ENCODE data around the gene COX6B2. TPM values are rescaled to one million over a fixed set of nuclear protein-coding genes. Genes with fewer than 3 reads are reported as not detected.

COX6B2 gene
- total RNA-seq, 1 experiment from 2014 or later: 5.6 TPM

- no TSS peak for BruUV-seq (replicated peaks)
- no peaks in the 10 kb centered on the region for H3K27me3 ChIP-seq (ENCODE audit: control insufficient read depth, insufficient read depth, low read length)
- no peak for DNase-seq (ENCODE audit: low read depth, low spot score)
- CTCF ChIA-PET: no interaction called here
- TF ChIP-seq CTCF (IDR thresholded peaks at IDR 0.05) (no peak), POLR2AphosphoS5 (IDR thresholded peaks at IDR 0.05; ENCODE audit: low read depth, low read length) (no peak), REST (IDR thresholded peaks at IDR 0.05; ENCODE audit: insufficient read depth in 1 of 2, low read depth in 2 of 2, low read length in 1 of 2) (no peak), SIN3A (IDR thresholded peaks at IDR 0.05; ENCODE audit: borderline replicate concordance, insufficient read depth, low read depth, low read length) (no peak), TCF7L2 (IDR thresholded peaks at IDR 0.05; ENCODE audit: low read depth, low read length) (no peak)
- peak within 1 kb of the TSS; percentile 42 to 70 for H3K4me3 ChIP-seq (ENCODE audit: low read depth in 2 of 2, low read length in 2 of 2)
- no peaks in the 10 kb centered on the region for H3K36me3 ChIP-seq (ENCODE audit: control insufficient read depth, insufficient read depth, low read length)
- in situ Hi-C loops (cut with HindIII; ENCODE audit: low pct_unique_long_range_greater_than_20kb, low sequenced_read_pairs): no loop called here
- intact Hi-C loops (cut with micrococcal nuclease; ENCODE audit: unreplicated experiment): loop anchor here (10.0 kb wide), 1 partner anchor 76 kb away; no protein-coding TSS in a partner anchor
- no peaks in the 10 kb centered on the region for H3K9me3 ChIP-seq (ENCODE audit: control insufficient read depth, insufficient read depth, low read depth, low read length)
- peak; percentile 9; the same call in 1 of the 2 replicates for ATAC-seq
- peaks cover 32% of the 10 kb centered on the region for H3K4me1 ChIP-seq (ENCODE audit: control insufficient read depth, insufficient read depth, low read length)
- POLR2A ChIA-PET: no interaction called here
- H3K27ac ChIP-seq (ENCODE audit: low read length): 0 out of 2 replicates have a peak within 1 kb of the TSS, but pooled peaks have one; percentile 13
Observed at GRCh38 chr19:55370305-55370988, 15.9 kb upstream of the COX6B2 start, which contains the start of gene IL11. IL11 (minus strand) TSS chr19:55370463; CDS start chr19:55370310, 153 bp downstream.

GRCh38 chr19:55369653-55370304 lies 15.3 kb upstream of the COX6B2 start:
- H3K4me1 ChIP-seq (ENCODE audit: control insufficient read depth, insufficient read depth, low read length): peaks cover 29% of the 10 kb centered on the region
- DNase-seq (ENCODE audit: low read depth, low spot score): no peak
- intact Hi-C loops (cut with micrococcal nuclease; ENCODE audit: unreplicated experiment): loop anchor here (10.0 kb wide), 1 partner anchor 75 kb away; no protein-coding TSS in a partner anchor
- TF ChIP-seq SIN3A (IDR thresholded peaks at IDR 0.05; ENCODE audit: borderline replicate concordance, insufficient read depth, low read depth, low read length): no peak
- TF ChIP-seq REST (IDR thresholded peaks at IDR 0.05; ENCODE audit: insufficient read depth in 1 of 2, low read depth in 2 of 2, low read length in 1 of 2): no peak
- no peak for TF ChIP-seq TCF7L2 (IDR thresholded peaks at IDR 0.05; ENCODE audit: low read depth, low read length)
- TF ChIP-seq POLR2AphosphoS5 (IDR thresholded peaks at IDR 0.05; ENCODE audit: low read depth, low read length): no peak
- TF ChIP-seq CTCF (IDR thresholded peaks at IDR 0.05): no peak
- peak overlapping the region; percentile 42 to 70 for H3K4me3 ChIP-seq (ENCODE audit: low read depth in 2 of 2, low read length in 2 of 2)
- H3K9me3 ChIP-seq (ENCODE audit: control insufficient read depth, insufficient read depth, low read depth, low read length): no peaks in the 10 kb centered on the region
- peak; percentile 70 for ATAC-seq
- BruUV-seq (replicated peaks): no TSS peak
- no peak overlapping the region for H3K27ac ChIP-seq (ENCODE audit: low read length)
- no peaks in the 10 kb centered on the region for H3K36me3 ChIP-seq (ENCODE audit: control insufficient read depth, insufficient read depth, low read length)
- H3K27me3 ChIP-seq (ENCODE audit: control insufficient read depth, insufficient read depth, low read length): no peaks in the 10 kb centered on the region
- POLR2A ChIA-PET: no interaction called here
- in situ Hi-C loops (cut with HindIII; ENCODE audit: low pct_unique_long_range_greater_than_20kb, low sequenced_read_pairs): no loop called here
- CTCF ChIA-PET: no interaction called here

All from Panc1 (cell line).